ENCODE results near the gene GARIN1A.
"Not testable (repeated sequence)": the region's sequence is repeated elsewhere in the genome, so short reads cannot be mapped to it uniquely, and the experiment has no call there.

Gene GARIN1A

GRCh38 chr7:128687131-128687530 lies 15.0 kb downstream of the GARIN1A start:
- no peak for DNase-seq

- no peak for DNase-seq
Measured at GRCh38 chr7:128688492-128688891, 16.4 kb downstream of the GARIN1A start.

DNA sequence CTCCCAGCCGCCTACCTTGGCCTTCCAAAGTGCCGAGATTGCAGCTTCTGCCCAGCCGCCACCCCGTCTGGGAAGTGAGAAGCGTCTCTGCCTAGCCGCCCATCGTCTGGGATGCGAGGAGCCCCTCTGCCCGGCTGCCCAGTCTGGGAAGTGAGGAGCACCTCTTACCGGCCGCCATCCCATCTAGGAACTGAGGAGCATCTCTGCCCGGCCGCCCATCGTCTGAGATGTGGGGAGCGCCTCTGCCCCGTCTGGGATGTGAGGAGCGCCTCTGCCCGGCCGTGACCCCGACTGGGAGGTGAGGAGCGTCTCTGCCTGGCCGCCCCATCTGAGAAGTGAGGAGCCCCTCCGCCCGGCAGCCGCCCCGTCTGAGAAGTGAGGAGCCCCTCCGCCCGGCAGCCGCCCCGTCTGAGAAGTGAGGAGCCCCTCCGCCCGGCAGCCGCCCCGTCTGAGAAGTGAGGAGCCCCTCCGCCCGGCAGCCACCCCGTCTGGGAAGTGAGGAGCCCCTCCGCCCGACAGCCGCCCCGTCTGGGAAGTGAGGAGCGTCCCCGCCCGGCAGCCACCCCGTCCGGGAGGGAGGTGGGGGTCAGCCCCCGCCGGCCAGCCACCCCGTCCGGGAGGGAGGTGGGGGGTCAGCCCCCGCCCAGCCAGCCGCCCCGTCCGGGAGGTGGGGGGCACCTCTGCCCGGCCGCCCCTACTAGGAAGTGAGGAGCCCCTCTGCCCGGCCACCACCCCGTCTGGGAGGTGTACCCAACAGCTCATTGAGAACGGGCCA lies 17.3 kb downstream of the GARIN1A start:
- not testable (repeated sequence) for DNase-seq

GRCh38 chr7:128691227-128691626 lies 19.1 kb downstream of the GARIN1A start:
- no peak for DNase-seq

GRCh38 chr7:128692623-128693270 lies 20.7 kb downstream of the GARIN1A start:
- DNase-seq: no peak

DNA sequence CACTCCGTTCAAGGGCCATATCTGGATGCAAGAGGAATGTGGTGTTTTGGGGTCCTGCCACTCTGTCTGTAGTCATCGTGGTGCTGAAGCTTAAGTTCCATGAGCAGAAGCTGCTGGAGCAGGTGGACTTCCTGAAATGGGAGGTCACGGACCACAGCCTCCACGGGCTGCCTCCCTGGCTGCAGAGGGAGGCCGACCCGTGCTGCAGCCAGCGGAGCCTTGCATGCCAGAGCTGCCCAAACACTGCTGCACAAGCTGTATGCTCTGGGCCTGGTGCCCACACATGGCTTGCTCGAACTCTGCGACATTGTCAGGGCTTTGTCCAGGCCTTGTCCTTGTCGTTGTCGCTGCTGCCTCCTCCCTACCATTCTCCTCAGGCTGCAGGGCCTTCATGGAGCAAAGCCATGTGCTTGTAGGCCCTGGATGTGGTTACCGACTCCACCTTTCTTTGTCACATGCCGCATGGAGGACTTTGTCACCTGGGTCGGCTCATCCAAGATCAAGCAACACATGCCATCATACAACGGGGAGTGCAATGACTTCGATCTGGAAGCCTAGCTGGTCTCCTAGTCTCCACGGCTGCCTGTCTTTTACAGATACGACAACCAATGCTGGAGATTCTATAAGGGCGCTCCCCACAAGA lies 21.4 kb downstream of the GARIN1A start:
- DNase-seq: no peak

DNA sequence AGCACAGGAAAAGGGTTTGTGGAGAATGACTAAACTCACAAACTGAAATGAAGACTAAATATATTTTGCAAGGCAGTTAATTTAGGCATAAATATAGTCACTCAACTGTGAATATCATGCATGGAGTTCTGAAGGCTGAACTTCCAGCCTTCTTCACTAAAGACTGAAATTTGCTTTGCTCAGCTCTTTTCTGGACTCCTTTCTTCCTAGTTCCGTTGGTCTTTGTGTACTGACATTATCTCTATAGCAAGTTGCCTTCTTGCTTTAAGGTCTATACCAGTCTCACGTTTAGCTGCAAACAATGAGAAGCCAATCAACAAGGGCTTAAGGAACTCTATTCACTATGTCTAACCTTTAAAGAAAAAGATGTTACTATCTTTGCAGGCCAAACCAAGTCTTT lies 22.6 kb downstream of the GARIN1A start:
- no peak for DNase-seq

- peak in 3 of 5 donors; percentile 13 to 51 (median 15) for DNase-seq
Measured at GRCh38 chr7:128697302-128697905, 25.3 kb downstream of the GARIN1A start.

- no peak for DNase-seq
Measured at GRCh38 chr7:128699196-128699712, 27.2 kb downstream of the GARIN1A start.

GRCh38 chr7:128699895-128700294 lies 27.8 kb downstream of the GARIN1A start:
- no peak for DNase-seq

DNA sequence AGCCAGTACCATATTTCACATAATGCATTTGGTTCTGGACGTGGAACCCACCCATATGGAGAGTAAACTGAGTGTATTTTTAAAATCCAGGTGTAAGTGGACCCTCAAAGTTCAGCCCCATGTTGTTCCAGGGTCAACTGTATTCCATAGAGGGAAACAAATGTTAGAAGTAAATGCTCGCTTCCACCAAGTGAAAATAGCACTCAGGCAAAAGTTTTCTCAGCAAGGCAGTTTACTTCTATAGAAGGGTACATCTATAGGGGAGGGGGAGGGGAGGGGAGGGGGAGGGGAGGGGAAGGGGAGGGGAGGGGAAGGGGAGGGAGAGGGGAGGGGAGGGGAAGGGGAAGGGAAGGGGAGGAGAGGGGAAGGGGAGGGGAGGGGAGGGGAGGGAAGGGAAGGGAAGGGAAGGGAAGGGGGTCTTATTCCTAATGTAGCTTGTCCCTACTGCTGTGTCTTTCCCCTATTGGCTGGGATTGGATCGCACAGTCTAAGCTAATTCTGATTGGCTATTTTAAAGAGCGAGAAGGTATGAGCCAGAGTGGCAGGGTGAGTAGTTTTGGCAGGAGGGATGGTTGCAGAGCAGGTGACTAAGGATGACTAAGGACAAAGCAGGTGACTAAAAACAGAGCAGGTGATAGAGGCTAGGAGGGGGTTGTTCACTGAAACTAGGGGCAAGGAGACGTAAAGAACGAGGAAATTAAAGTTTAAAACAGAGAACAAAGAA lies 29.1 kb downstream of the GARIN1A start:
- DNase-seq: no peak

DNA sequence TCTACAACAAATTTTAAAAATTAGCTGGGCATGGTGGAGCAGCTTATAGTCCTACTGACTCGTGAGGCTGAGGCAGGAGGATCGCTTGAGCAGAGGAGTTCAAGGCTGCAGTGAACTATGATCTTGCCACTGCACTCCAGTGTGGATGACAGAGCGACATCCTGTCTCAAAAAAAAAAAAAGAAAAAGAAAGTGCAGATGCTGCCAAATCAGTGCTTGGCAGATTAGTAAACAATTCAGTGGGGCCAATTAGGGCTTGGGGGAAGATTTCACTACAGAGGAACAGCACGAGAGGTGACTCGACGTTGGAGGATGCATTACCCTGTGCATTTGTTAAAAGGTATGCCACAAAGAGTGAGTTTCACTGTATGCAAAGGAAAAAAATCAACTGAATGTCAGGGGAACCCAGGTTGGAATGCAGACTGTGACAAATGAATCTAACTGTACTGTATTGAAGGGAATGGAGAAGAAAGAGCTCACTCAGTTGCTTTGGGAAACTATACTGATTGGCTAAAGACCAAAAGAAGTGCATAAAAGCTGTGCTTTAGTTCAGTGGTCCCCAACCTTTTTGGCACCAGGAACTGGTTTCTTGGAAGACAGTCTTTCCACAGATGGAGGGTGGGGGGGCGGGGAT lies 31.6 kb downstream of the GARIN1A start:
- DNase-seq: peak in 1 of 5 donors; percentile 6

DNA sequence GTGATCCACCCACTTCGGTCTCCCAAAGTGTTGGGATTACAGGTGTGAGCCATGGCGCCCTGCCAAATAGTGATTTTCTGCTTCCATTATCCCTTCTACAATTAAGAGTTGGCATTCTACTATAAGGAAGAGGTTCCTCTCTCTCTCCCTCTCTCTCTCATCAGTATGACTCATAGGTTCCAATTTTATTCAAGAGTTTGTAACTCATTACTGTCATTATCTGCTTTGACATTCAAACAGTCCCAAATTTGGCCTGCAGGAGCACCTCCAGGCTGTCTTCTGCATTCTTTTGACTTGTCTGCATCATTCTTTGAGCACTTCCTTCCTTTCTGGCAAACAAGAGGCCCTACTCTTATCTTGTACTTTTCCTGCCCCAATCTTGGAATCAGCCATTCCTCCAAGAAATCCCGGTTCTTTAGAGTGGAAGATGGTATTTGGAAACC lies 33.8 kb downstream of the GARIN1A start:
- no peak for DNase-seq

GRCh38 chr7:128707752-128708151 lies 35.7 kb downstream of the GARIN1A start:
- DNase-seq: no peak

GRCh38 chr7:128708235-128708634 lies 36.1 kb downstream of the GARIN1A start:
- no peak for DNase-seq

GRCh38 chr7:128708824-128709223 lies 36.7 kb downstream of the GARIN1A start:
- DNase-seq: no peak

- DNase-seq: no peak
Measured at GRCh38 chr7:128710481-128710880, 38.4 kb downstream of the GARIN1A start.

DNA sequence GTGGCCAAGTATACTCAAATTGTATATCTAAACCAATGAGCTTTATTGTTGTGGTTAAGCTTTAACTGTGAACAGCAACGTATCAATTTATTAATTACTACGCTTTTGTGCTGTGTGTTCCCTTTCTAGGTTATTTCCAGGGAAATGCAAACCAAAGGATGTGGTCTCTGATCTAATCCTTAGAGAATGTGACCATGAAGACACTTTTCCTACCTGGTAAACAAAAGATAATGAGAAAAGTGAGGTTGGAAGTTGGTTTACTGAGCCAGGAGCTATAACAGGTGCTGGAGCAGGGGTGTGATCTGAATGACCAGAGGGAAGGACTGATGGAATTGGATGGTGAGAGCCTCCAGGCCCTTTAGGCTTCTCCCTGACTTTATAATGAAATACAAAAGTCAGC lies 41.7 kb downstream of the GARIN1A start:
- DNase-seq: no peak

- DNase-seq: no peak
Measured at GRCh38 chr7:128714701-128715495, 42.8 kb downstream of the GARIN1A start.

GRCh38 chr7:128718967-128719642 lies 47.0 kb downstream of the GARIN1A start:
- no peak for DNase-seq

All from T-helper 1 cell (primary cell).